Measurements from ENCODE around the gene LTB4R.
"Not testable (repeated sequence)": the region's sequence is repeated elsewhere in the genome, so short reads cannot be mapped to it uniquely, and the experiment has no call there.

Gene LTB4R

GRCh38 chr14:24343795-24344660 is 32.7 kb downstream of the LTB4R start:
- no peak for DNase-seq

GRCh38 chr14:24347134-24347533 is 35.8 kb downstream of the LTB4R start:
- DNase-seq: no peak

- DNase-seq: no peak
These were observed 36.9 kb downstream of the LTB4R start for GRCh38 chr14:24348186-24348585.

GRCh38 chr14:24349742-24350141 is 38.4 kb downstream of the LTB4R start:
- DNase-seq: no peak

GRCh38 chr14:24351517-24351916 is 40.2 kb downstream of the LTB4R start:
- DNase-seq: no peak

GRCh38 chr14:24353559-24354481 is 42.5 kb downstream of the LTB4R start:
- no peak for DNase-seq

- DNase-seq: not testable (repeated sequence)
These were observed 43.2 kb downstream of the LTB4R start for GRCh38 chr14:24354482-24354825.

GRCh38 chr14:24355009-24355408 is 43.7 kb downstream of the LTB4R start:
- DNase-seq: no peak

GRCh38 chr14:24356208-24356607 is 44.9 kb downstream of the LTB4R start:
- DNase-seq: no peak

GRCh38 chr14:24360281-24360680 is 49.0 kb downstream of the LTB4R start:
- DNase-seq: no peak

- no peak for DNase-seq
These were observed 50.0 kb downstream of the LTB4R start for GRCh38 chr14:24361326-24361725.

GRCh38 chr14:24362241-24362960 is 51.1 kb downstream of the LTB4R start:
- no peak for DNase-seq

GRCh38 chr14:24363401-24363800 is 52.1 kb downstream of the LTB4R start:
- no peak for DNase-seq

- no peak for DNase-seq
These were observed 53.5 kb downstream of the LTB4R start for GRCh38 chr14:24364841-24365240.

GRCh38 chr14:24365600-24366412 is 54.5 kb downstream of the LTB4R start:
- DNase-seq: peak in 4 of 5 donors; percentile 30 to 78 (median 40)

- DNase-seq: no peak
These were observed 55.1 kb downstream of the LTB4R start for GRCh38 chr14:24366413-24366720.

GRCh38 chr14:24366721-24367513 is 55.6 kb downstream of the LTB4R start:
- peak in 2 of 5 donors; percentile 6 to 17 for DNase-seq
